Measurements from ENCODE around the gene TEKTIP1.
"Not testable (repeated sequence)": the region's sequence is repeated elsewhere in the genome, so short reads cannot be mapped to it uniquely, and the experiment has no call there.

The TEKTIP1 gene

DNA sequence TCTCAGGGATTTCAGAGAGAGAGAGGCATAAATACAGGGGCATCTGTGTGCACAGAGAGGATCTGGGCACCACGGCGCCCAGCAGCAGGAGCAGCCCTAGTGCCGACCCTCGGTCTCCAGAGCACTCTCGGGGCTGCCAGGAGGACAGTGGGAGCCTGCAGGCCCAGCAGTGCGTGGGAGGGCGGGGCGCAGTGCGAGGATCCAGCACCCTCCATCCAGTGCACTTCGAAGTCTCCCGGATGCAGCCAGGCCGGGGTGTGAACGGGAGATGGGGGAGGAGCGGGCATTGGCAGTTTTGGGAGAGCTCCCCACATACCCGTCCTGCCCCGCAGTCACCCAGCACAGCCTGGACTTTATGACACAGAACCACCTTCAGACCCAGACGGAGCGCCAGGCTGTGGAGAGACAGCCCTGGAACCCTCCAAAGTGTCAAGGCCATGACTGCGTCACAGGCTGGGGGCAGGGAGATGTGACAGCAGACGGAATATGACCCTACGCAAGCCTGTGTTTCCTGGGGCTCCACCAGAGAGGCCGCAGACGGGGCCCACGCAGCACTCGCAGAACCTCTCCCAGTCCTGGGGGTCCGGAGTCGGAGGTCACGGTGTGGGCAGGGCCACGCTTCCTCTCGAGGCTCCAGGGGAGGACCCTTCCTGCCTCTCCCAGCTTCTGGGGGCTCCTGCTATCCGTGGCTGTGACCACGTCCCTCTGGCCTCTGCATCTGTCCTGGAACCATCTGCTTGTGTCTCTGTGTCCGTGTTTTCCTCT, 14.7 kb upstream of the TEKTIP1 start:
- TF ChIP-seq CTCF (IDR thresholded peaks at IDR 0.05; ENCODE audit: low read depth, low read length), result no peak
- no peak for DNase-seq (ENCODE audit: low read depth, low spot score)
- H3K4me3 ChIP-seq (ENCODE audit: low read depth, low read length), result no peak overlapping the region
- in situ Hi-C loops (cut with HindIII; ENCODE audit: low sequenced_read_pairs), result no loop called here

GRCh38 chr19:3524904-3525451, 14.0 kb upstream of the TEKTIP1 start:
- H3K4me3 ChIP-seq (ENCODE audit: low read depth, low read length), result no peak overlapping the region
- no peak for TF ChIP-seq CTCF (IDR thresholded peaks at IDR 0.05; ENCODE audit: low read depth, low read length)
- DNase-seq (ENCODE audit: low read depth, low spot score), result no peak
- in situ Hi-C loops (cut with HindIII; ENCODE audit: low sequenced_read_pairs), result no loop called here

DNA sequence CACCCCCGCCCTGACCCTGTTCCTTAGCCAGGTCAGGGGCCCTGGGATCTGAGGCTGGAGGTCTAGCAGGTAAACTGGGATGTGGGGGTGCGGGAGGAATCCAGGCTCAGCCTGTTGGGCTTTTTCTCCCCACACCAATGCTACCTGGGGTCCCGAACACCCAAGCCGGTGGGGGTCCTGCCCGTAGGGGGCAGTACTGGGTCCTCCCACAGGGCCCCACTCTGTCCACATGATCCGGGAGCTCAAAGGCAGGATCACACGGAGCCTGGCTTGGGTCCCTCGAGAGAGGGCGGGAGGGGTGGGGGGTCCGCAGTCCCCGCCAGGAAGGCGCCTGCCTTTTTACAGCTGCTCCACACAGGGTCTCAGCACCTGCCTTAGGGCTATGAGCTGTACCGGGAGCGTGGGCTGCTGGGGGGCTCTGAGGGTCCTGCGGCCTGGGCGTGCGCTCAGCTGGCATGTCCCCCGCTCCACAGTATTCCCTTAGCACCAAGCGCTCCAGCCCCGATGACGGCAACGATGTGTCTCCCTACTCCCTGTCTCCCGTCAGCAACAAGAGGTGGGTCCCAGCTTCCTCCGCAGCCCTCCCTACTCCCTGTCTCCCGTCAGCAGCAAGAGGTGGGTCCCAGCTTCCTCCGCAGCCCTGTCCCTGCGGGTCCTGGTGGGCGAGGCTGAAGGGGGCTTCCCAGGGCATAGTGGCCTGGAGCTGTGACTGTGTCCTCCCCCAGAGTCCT, 12.3 kb upstream of the TEKTIP1 start:
- in situ Hi-C loops (cut with HindIII; ENCODE audit: low sequenced_read_pairs), result no loop called here
- TF ChIP-seq CTCF (IDR thresholded peaks at IDR 0.05; ENCODE audit: low read depth, low read length), result peak; percentile 35
- H3K4me3 ChIP-seq (ENCODE audit: low read depth, low read length), result no peak overlapping the region
- no peak for DNase-seq (ENCODE audit: low read depth, low spot score)

GRCh38 chr19:3527238-3527910, 11.6 kb upstream of the TEKTIP1 start:
- no peak overlapping the region for H3K4me3 ChIP-seq (ENCODE audit: low read depth, low read length)
- no peak for TF ChIP-seq CTCF (IDR thresholded peaks at IDR 0.05; ENCODE audit: low read depth, low read length)
- in situ Hi-C loops (cut with HindIII; ENCODE audit: low sequenced_read_pairs), result no loop called here
- DNase-seq (ENCODE audit: low read depth, low spot score), result no peak

GRCh38 chr19:3528080-3528479, 10.9 kb upstream of the TEKTIP1 start:
- H3K4me3 ChIP-seq (ENCODE audit: low read depth, low read length), result no peak overlapping the region
- DNase-seq (ENCODE audit: low read depth, low spot score), result no peak
- TF ChIP-seq CTCF (IDR thresholded peaks at IDR 0.05; ENCODE audit: low read depth, low read length), result no peak
- in situ Hi-C loops (cut with HindIII; ENCODE audit: low sequenced_read_pairs), result no loop called here

GRCh38 chr19:3528539-3529211, 10.3 kb upstream of the TEKTIP1 start:
- H3K4me3 ChIP-seq (ENCODE audit: low read depth, low read length), result no peak overlapping the region
- no peak for DNase-seq (ENCODE audit: low read depth, low spot score)
- in situ Hi-C loops (cut with HindIII; ENCODE audit: low sequenced_read_pairs), result no loop called here
- TF ChIP-seq CTCF (IDR thresholded peaks at IDR 0.05; ENCODE audit: low read depth, low read length), result no peak

GRCh38 chr19:3529299-3529698, 9.7 kb upstream of the TEKTIP1 start:
- DNase-seq (ENCODE audit: low read depth, low spot score); in situ Hi-C loops (cut with HindIII; ENCODE audit: low sequenced_read_pairs); H3K4me3 ChIP-seq (ENCODE audit: low read depth, low read length): not testable (repeated sequence)

Data from astrocyte of the spinal cord (primary cell).